GM03348 (cell line): Measurements from ENCODE around the gene SLC8A2.
A peak's percentile ranks its signal among the peaks of the same experiment; 100 is the strongest.

Source experiments
- DNase-seq: peaks from one replicate; pipeline ENCODE4 v3.0.0; 2012; ENCODE audit warnings: low spot score

SLC8A2 gene

GRCh38 chr19:47430041-47430802 is 41.5 kb downstream of the SLC8A2 start:
- peak; percentile 72 for DNase-seq

- DNase-seq, result no peak
Measured at GRCh38 chr19:47429140-47429793, 42.4 kb downstream of the SLC8A2 start.

- peak; percentile 97 for DNase-seq
Measured at GRCh38 chr19:47428177-47428894, 43.4 kb downstream of the SLC8A2 start.

GRCh38 chr19:47427241-47428176 is 44.2 kb downstream of the SLC8A2 start:
- DNase-seq, result peak; percentile 79

GRCh38 chr19:47423203-47423882 is 48.4 kb downstream of the SLC8A2 start:
- DNase-seq, result no peak

GRCh38 chr19:47422417-47423163 is 49.1 kb downstream of the SLC8A2 start:
- no peak for DNase-seq

- DNase-seq, result no peak
Measured at GRCh38 chr19:47421844-47422395, 49.8 kb downstream of the SLC8A2 start.

- no peak for DNase-seq
Measured at GRCh38 chr19:47421244-47421786, 50.4 kb downstream of the SLC8A2 start.

GRCh38 chr19:47419789-47420188 is 51.9 kb downstream of the SLC8A2 start:
- no peak for DNase-seq

GRCh38 chr19:47419030-47419783 is 52.5 kb downstream of the SLC8A2 start, which contains the start of gene MEIS3:
Gene MEIS3 (minus strand): TSS chr19:47419527. CDS start chr19:47419081, 446 bp downstream.
- DNase-seq, result peak; percentile 69

- DNase-seq, result no peak
Measured at GRCh38 chr19:47418692-47419029, 53.0 kb downstream of the SLC8A2 start.

GRCh38 chr19:47417746-47418691 is 53.7 kb downstream of the SLC8A2 start:
- peak; percentile 46 for DNase-seq

GRCh38 chr19:47417107-47417745 is 54.5 kb downstream of the SLC8A2 start:
- DNase-seq, result no peak

GRCh38 chr19:47416643-47416985 is 55.1 kb downstream of the SLC8A2 start:
- DNase-seq, result no peak

- no peak for DNase-seq
Measured at GRCh38 chr19:47415953-47416642, 55.6 kb downstream of the SLC8A2 start.

GRCh38 chr19:47414469-47414868 is 57.2 kb downstream of the SLC8A2 start:
- no peak for DNase-seq

GRCh38 chr19:47413941-47414340 is 57.8 kb downstream of the SLC8A2 start:
- no peak for DNase-seq
